Stimulated activated CD8-positive, alpha-beta memory T cell treated with anti-CD3 and anti-CD28 coated beads, Interleukin-4, amount 100 ng/mL, for 1 hour (primary cell): ENCODE data around the gene MSH2.

Source experiments
- DNase-seq, 2 donors: peaks; one replicate each; pipeline ENCODE4 v3.0.0-alpha.2; 2020; ENCODE audit warnings: low read depth in 2 of 2, low spot score in 1 of 2

Gene MSH2

DNA sequence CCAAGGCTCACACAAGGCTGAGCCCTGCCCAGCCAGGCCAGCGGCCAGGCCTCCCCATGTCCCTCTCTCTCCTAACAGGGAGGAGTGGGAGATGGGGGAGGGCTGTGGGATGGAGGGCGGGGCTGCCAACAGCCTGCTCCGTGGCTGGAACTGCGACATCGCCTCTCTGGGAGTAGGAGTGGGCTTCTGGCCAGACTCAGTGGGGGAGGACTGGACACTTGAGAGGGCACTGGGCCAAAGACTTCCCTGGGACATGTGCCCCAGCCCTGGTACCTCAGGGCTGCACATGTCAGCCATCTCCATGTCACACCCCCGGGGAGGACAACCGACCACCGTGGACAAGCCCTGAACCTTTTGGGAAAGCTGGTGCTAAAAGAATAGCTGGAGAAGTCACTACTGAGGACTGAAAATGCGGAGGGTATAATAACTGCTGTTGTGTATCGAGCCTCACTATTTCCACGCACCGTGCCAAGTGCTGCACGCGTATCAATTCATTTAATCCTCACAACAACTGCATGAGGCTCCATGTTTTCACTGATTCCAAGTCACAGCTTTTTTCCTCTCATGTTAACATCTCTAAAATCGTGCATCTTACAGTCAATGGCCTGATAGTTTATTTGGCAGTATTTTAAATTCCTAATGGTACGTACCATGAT, 127.3 kb downstream of the MSH2 start:
- no peak for DNase-seq

DNA sequence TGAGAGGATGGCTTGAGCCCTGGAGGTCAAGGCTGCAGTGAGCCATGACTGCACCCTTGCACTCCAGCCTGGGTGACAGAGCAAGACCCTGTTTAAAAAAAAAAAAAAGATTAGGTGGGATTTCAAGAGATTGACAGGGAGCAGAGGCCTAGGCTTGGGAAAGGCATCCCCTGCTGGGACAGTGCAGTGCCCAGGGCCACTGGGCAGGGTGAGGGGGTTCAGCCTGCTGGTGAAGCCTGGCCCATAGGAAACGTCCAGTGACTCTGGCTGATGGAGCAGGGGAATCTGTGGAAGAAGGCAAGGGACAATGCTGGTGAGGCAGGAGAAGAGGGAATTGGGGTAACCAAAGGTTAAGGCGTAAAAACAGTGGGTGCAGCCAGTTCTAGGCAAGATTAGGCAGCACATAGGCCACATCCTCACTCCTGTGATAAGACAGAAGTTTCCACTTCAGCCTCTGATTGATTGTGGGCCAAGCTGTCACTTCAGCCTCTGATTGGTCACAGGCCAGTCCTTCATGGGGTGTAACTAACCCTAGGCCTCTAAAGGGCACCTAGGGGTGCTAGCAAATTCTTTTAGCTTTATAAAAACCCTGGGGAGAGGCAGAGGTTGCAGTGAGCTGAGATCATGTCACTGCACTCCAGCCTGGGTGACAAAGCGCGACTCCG, 128.6 kb downstream of the MSH2 start:
- no peak for DNase-seq
